GM19239 (cell line): ENCODE results near the gene BIVM.
A peak's percentile ranks its signal among the peaks of the same experiment; 100 is the strongest.
"Not testable (repeated sequence)": the region's sequence is repeated elsewhere in the genome, so short reads cannot be mapped to it uniquely, and the experiment has no call there.

Experiments
- DNase-seq: peaks from one replicate; pipeline ENCODE4 v3.0.0; 2011; ENCODE audit warnings: low spot score; ENCODE audit not compliant: insufficient read length
- FAIRE-seq: peaks from 2 replicates; lab custom pipeline; 2011; peaks lifted over from hg19 to GRCh38; lab: Jason Lieb, UNC

The BIVM gene

DNA sequence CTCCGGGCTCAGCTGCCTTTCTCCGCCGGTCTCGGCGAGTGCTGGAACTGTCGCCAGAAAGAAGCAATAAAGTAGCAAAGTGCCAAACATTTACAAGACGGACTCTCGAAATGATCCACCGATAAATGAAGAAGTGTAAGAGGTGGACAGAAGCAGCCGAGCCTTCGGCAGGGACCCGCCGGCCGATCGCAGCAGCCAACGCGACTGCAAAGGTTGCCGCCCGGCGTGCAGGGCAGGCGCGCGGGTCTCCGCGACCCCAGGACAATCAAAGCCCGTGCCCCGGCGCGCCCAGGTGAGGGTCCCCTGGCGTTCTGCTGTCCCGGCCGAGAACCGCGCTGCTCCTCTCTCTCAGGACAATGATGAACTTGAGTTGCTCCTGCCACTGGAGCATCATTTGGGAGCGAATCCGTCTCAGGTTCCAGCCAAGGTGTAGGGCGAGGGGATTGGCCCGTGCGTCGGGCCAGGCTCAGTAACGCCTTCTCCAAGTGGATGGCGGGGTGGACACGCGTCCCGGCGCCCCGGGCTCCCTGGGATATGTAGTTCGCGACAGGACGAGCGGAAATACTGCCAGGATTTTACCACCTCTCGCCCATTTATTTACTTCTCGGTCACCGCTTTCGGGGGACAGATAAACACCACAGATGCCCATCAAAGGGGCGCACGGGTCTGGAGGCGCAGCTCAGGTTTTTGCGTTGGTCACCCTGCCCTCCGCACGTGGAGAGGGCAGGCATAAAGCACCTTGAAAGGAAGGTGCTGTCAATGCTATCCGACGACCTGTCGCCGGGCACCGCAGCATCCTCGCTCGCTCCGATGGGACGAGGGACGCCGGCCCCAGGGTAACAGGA, at the start of gene BIVM, which contains the start of gene POGLUT2:
TSS of gene BIVM (plus strand) at position 539 of the 845 bp plus-strand sequence. CDS start 8,149 bp downstream, outside the sequence.
TSS of gene POGLUT2 (minus strand) at position 396 of the 845 bp plus-strand sequence. CDS start at position 90, 306 bp downstream.
- DNase-seq (peak; percentile 87), FAIRE-seq (peak; percentile 96)

GRCh38 chr13:102751886-102752285, 47.0 kb upstream of the BIVM start:
- FAIRE-seq (no peak), DNase-seq (no peak)

DNA sequence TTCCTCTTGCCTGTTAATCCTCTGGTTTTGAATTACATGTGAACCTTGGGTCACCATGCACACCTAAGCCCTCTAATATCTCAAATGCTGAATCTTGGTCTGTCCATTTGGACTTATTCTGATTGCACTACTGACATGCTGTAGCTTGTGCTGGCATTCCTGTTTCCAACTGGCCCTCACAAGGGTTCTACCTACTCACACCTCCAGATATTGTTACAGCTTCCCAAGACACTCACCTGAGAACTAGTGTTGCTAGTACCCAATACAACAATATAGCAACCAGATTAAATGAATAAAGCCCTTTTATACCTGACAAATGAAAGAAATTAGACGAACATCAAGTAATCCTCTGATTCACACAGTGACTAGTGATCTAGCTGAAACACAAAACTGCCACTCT, 41.9 kb upstream of the BIVM start:
- FAIRE-seq (no peak), DNase-seq (no peak)

DNA sequence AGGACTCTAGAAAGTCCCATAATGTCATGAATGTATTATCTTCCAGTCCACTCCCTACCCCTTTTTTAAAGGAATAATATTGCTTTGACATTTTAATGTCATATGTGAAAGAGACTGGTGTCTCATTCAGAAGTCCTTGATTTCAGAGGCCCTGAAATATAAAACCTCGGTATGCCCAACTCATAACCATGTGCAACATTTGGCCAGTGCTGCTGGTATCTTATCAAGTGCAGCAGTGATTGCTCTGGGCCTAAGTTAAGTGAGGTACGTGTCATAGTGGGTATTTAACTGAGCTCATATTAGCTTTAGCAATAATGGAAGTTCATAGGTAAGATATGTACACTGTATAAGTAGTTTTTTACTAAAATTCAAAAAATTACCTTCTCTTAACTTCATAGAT, 40.1 kb upstream of the BIVM start:
- FAIRE-seq = no peak
- no peak for DNase-seq

GRCh38 chr13:102761071-102761470, 37.8 kb upstream of the BIVM start:
- FAIRE-seq = no peak
- DNase-seq = no peak

- no peak for FAIRE-seq
Observed at GRCh38 chr13:102763741-102764140, 35.2 kb upstream of the BIVM start.

GRCh38 chr13:102768909-102769308, 30.0 kb upstream of the BIVM start:
- no peak for DNase-seq

More at GRCh38 chr13:102763741-102764140, 35.2 kb upstream of the BIVM start:
- DNase-seq = no peak

DNA sequence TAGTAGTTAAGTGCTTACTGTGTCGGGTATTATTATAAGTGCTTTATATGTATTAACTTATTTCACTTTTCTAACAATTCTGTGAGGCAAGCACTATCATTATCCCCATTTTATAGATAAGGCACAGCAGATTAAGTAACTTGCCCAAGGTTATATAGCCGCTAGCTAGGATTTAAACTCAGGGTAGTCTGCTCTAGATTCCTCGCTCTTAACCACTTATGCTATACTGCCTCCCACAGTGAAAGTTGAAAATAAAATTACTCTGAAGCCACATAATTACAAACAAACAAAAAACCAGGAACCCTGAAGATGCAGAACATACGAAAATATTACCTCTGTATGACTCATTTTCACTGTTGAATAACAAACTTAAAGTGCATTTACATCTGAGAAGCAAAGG, 29.2 kb upstream of the BIVM start:
- DNase-seq (no peak), FAIRE-seq (no peak)

More at GRCh38 chr13:102768909-102769308, 30.0 kb upstream of the BIVM start:
- no peak for FAIRE-seq

DNA sequence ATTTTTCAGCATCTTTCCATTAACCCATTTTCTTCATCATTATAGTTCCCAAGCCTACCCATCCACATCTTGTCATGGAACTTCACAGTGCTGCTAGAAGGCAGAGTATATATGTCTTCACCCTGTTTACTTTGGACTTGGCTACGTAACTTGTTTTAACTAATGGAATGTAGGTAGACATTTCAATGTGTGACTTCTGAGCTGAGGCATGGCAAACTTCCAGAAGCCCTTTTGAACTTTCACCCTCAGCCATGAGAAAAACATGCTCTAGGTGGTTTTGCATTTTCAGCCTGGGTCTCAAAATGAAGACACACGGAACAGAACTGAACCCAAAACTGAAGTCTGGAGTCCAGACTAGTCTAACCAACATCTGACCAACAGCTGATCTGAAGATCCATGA, 28.5 kb upstream of the BIVM start:
- FAIRE-seq = no peak
- DNase-seq = no peak

DNA sequence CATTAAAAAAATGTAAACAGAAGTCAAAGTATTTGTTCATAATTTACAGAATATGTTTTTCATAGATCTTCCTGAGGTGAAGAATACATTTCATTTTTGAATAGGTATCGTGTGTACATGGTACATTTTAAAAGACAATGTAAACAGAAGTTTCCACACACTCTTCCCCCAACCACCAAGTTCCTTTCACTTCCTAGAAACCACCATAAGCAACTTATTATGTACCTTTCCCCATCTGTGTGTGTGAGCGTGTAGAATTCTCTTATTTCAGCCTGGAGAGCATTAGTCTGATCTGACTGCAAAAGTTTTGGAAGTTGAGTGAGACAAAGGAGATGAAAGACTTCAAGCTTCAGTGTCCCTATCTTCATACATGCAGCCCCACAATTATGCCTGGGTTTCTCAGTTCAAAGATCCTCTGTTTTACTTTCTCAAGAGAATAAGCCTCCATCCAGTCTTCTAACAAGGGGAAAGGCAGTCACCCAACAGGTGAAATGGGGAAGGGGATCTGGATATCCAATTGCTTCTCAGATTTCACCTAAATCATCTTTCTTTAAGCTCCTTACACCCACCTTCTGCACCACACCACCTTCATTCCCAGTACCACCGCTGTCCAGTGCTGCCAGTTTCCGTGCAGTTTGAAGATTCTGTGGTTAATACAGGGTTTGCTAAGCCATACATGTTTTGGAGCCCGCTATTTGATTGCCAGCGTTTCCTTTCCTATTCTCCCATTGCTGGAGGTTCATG, 27.4 kb upstream of the BIVM start:
- FAIRE-seq (peak; percentile 76), DNase-seq (no peak)

DNA sequence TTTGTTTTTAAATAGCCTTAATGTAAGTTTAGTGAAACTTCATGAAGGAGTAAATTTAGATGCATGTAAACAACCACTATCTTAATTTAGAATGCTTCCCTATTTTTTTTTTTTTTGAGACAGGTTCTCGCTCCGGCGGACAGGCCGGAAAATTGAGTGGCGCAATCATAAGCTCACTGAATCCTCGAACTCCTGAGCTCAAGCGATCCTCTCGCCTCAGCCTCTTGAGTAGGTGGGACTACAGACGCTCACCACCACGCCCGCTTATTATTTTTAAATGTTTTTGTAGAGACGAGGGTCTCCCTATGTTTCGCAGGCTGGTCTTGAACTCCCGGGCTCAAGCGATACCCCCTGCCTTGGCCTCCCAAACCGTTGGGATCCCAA, 26.9 kb upstream of the BIVM start:
- FAIRE-seq = no peak
- DNase-seq = no peak

- FAIRE-seq = peak; percentile 90
Observed at GRCh38 chr13:102773441-102774213, 25.3 kb upstream of the BIVM start, which contains the start of gene TEX30. Gene TEX30, minus strand, starts transcription at chr13:102773786. Its CDS starts 3,760 bp downstream, at chr13:102770026.

GRCh38 chr13:102774214-102774568, 24.7 kb upstream of the BIVM start:
- DNase-seq (no peak), FAIRE-seq (no peak)

More at GRCh38 chr13:102773441-102774213, 25.3 kb upstream of the BIVM start, which contains the start of gene TEX30:
- DNase-seq = peak; percentile 81

DNA sequence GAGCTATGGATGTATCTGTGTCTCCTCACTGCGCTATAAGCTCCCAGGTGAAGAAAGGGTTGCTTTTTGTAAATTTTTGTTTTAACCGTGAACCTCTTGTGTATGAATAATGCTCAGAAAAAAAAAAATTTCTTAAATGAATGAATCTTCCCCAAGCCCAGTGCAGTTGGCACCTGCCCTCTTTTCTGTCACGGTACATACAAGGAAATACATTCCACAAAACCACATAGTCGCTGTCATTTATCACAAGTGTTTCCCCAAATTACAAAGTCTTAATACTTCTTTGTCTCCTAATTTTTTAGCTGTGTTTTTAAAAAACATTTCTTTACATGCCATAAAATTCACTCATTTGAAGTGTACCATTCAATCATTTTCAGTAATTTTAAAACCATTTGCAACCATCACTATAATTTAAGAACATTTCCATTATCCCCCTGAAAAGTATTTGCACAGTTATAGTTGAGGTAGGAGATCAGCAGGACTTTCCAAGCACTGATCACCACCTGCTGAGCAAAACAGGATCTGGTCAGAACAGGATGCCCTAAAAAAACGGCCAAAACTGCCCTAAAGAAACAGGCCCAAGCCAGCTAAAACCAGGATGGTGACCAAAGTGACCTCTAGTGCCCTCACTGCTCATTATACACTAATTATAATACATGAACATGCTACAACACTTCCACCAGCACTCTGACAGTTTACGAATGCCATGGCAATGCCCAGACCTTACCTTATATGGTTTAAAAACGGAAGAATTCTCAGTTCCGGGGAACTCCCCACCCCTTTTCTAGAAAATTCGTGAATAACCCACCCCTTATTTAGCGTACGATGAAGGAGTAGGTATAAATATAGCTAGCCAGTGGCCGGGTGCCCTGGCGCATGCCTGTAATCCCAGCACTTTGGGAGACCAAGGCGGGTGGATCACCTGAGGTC, 24.1 kb upstream of the BIVM start:
- peak; percentile 69 for FAIRE-seq
- no peak for DNase-seq

- DNase-seq = no peak
- no peak for FAIRE-seq
Observed at GRCh38 chr13:102776271-102776670, 22.6 kb upstream of the BIVM start.

DNA sequence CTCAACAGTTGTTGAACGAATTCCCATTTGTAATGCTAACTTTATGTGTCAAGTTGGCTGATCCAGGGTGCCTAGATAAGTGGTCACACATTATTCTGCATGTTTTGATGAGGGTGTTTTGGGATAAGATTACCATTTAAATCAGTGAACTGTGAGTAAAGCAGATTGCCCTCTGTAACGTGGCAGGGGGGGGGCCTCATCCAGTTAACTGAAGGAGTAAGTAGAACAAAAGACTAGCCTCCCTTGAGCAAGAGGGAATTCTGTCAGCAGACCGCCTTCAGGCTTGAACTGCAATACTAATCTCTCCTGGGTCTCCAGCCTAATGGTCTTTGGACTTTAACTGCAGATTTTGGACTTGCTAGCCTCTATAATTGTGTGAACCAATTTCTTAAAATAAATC, 21.2 kb upstream of the BIVM start:
- FAIRE-seq = no peak
- no peak for DNase-seq

GRCh38 chr13:102779436-102780159, 19.3 kb upstream of the BIVM start:
- DNase-seq (no peak), FAIRE-seq (peak; percentile 64)

GRCh38 chr13:102780656-102781055, 18.3 kb upstream of the BIVM start:
- DNase-seq, FAIRE-seq: not testable (repeated sequence)

DNA sequence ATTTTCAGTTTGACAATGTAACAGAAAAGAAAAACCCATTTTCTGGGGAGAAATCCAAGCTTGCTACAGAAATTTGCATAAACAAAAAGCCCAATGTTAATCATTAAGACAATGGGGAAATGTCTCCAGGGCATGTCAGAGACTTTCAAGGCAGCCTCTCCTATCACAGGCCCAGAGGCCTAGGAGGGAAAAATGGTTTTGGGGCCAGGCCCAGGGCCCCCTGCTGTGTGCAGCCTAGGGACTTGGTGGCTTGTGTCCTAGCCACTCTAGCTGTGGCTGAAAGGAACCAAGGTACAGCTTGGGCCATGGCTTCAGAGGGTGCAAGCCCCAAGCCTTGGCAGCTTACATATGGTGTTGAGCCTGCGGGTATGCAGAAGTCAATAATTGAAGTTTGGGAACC, 17.3 kb upstream of the BIVM start:
- DNase-seq = no peak
- FAIRE-seq = no peak
